ENCODE results near the gene GARIN5A. TPM values are rescaled to one million over a fixed set of nuclear protein-coding genes. Genes with fewer than 3 reads are reported as not detected.

GARIN5A gene
- total RNA-seq, 4 donors from 2014 or later, result 0.32 to 0.52 TPM; not detected in 2

- no peak overlapping the region for H3K27ac ChIP-seq (replicated peaks in 1 of 4)
- intact Hi-C loops (cut with DNase I), result no loop called here
- WGBS, result 94% methylated on average over 5 of the region's 5 CpGs
These were observed 38.7 kb downstream of the GARIN5A start for GRCh38 chr19:50437862-50438449.

GRCh38 chr19:50435627-50436026, 41.0 kb downstream of the GARIN5A start:
- Histone ChIP-seq H3K4me1 (peaks cover 12 to 24% (median 20%) of the 10 kb centered on the region in 4 donors), H3K36me3 (no peaks in the 10 kb centered on the region), H3K9me3 (no peaks in the 10 kb centered on the region), H3K4me3 (no peak overlapping the region), H3K27me3 (peaks cover 0 to 53% (median 18%) of the 10 kb centered on the region in 4 donors), H3K27ac (replicated peaks in 1 of 4) (no peak overlapping the region)
- intact Hi-C loops (cut with DNase I), result no loop called here
- WGBS, result 72% methylated on average over 12 of the region's 12 CpGs
- TF ChIP-seq EP300 (IDR thresholded peaks at IDR 0.05), result no peak
- no peak for TF ChIP-seq CTCF (IDR thresholded peaks at IDR 0.05)
- no peak for TF ChIP-seq POLR2A (IDR thresholded peaks at IDR 0.05; ENCODE audit: low read depth)
- TF ChIP-seq POLR2AphosphoS5 (IDR thresholded peaks at IDR 0.05), result no peak
- no peak for DNase-seq (ENCODE audit: extremely low spot score)

More at GRCh38 chr19:50437862-50438449, 38.7 kb downstream of the GARIN5A start:
- no peak for DNase-seq (ENCODE audit: extremely low spot score)
- Histone ChIP-seq H3K27me3 (peaks cover 0 to 35% (median 4%) of the 10 kb centered on the region in 4 donors), H3K9me3 (no peaks in the 10 kb centered on the region), H3K4me1 (peaks cover 0 to under 1% (median 0%) of the 10 kb centered on the region in 4 donors), H3K36me3 (no peaks in the 10 kb centered on the region), H3K4me3 (no peak overlapping the region)
- TF ChIP-seq POLR2AphosphoS5 (IDR thresholded peaks at IDR 0.05) (no peak), CTCF (IDR thresholded peaks at IDR 0.05) (no peak), EP300 (IDR thresholded peaks at IDR 0.05) (no peak), POLR2A (IDR thresholded peaks at IDR 0.05; ENCODE audit: low read depth) (no peak)

- H3K36me3 ChIP-seq, result no peaks in the 10 kb centered on the region
- H3K27me3 ChIP-seq, result peaks cover 0 to 57% (median 20%) of the 10 kb centered on the region in 4 donors
- no peak for DNase-seq (ENCODE audit: extremely low spot score)
- H3K4me3 ChIP-seq, result no peak overlapping the region
- WGBS, result 78% methylated on average over 16 of the region's 17 CpGs
- no peaks in the 10 kb centered on the region for H3K9me3 ChIP-seq
- intact Hi-C loops (cut with DNase I), result no loop called here
- peaks cover 12 to 24% (median 20%) of the 10 kb centered on the region in 4 donors for H3K4me1 ChIP-seq
- H3K27ac ChIP-seq (replicated peaks in 1 of 4), result no peak overlapping the region
- TF ChIP-seq POLR2A (IDR thresholded peaks at IDR 0.05; ENCODE audit: low read depth), result no peak
- no peak for TF ChIP-seq POLR2AphosphoS5 (IDR thresholded peaks at IDR 0.05)
These were observed 41.4 kb downstream of the GARIN5A start for GRCh38 chr19:50435221-50435620.

- TF ChIP-seq POLR2A (IDR thresholded peaks at IDR 0.05; ENCODE audit: low read depth) (no peak), POLR2AphosphoS5 (IDR thresholded peaks at IDR 0.05) (no peak), EP300 (IDR thresholded peaks at IDR 0.05) (no peak), CTCF (IDR thresholded peaks at IDR 0.05) (no peak)
- DNase-seq (ENCODE audit: extremely low spot score), result no peak
- H3K4me1 ChIP-seq, result peaks cover 12 to 24% (median 20%) of the 10 kb centered on the region in 4 donors
- WGBS, result 21% methylated on average over 12 of the region's 12 CpGs
- H3K27ac ChIP-seq (replicated peaks in 1 of 4), result no peak overlapping the region
- H3K27me3 ChIP-seq, result peaks cover 0 to 64% (median 20%) of the 10 kb centered on the region in 4 donors
- no peak overlapping the region for H3K4me3 ChIP-seq
- H3K9me3 ChIP-seq, result no peaks in the 10 kb centered on the region
- H3K36me3 ChIP-seq, result no peaks in the 10 kb centered on the region
- intact Hi-C loops (cut with DNase I), result no loop called here
These were observed 42.1 kb downstream of the GARIN5A start for GRCh38 chr19:50434525-50434924.

- Histone ChIP-seq H3K4me1 (peaks cover 12 to 25% (median 21%) of the 10 kb centered on the region in 4 donors), H3K9me3 (no peaks in the 10 kb centered on the region), H3K36me3 (no peaks in the 10 kb centered on the region), H3K4me3 (no peak overlapping the region), H3K27me3 (peaks cover 0 to 70% (median 20%) of the 10 kb centered on the region in 4 donors), H3K27ac (replicated peaks in 1 of 4) (no peak overlapping the region)
- 74% methylated on average over 11 of the region's 19 CpGs for WGBS
- intact Hi-C loops (cut with DNase I), result no loop called here
- TF ChIP-seq POLR2A (IDR thresholded peaks at IDR 0.05; ENCODE audit: low read depth), result no peak
- TF ChIP-seq EP300 (IDR thresholded peaks at IDR 0.05), result no peak
- TF ChIP-seq CTCF (IDR thresholded peaks at IDR 0.05), result no peak
- TF ChIP-seq POLR2AphosphoS5 (IDR thresholded peaks at IDR 0.05), result no peak
- no peak for DNase-seq (ENCODE audit: extremely low spot score)
These were observed 43.2 kb downstream of the GARIN5A start for GRCh38 chr19:50433201-50434180.

All from esophagus muscularis mucosa (tissue), 4 donors.